HEK293 (cell line): ENCODE measurements around the gene CDC14B.

Experiments used
- CTCF ChIP-seq: fragments of 450-650 bp; formaldehyde crosslinking; IDR thresholded peaks from 2 replicates; pipeline ENCODE4 v1.5.1; 2016; ENCODE audit warnings: missing biosample characterization, missing genetic modification characterization
- TRIM28 ChIP-seq: IDR thresholded peaks from 2 replicates; pipeline ENCODE4 v1.6.1; 2011; ENCODE audit warnings: low read length, control low read depth, borderline replicate concordance
- ZNF596 ChIP-seq: fragments of 450-650 bp; IDR thresholded peaks from 2 replicates; pipeline ENCODE4 v1.5.0; 2018; ENCODE audit warnings: missing biosample characterization, mild to moderate bottlenecking, missing genetic modification characterization, moderate library complexity

DNA sequence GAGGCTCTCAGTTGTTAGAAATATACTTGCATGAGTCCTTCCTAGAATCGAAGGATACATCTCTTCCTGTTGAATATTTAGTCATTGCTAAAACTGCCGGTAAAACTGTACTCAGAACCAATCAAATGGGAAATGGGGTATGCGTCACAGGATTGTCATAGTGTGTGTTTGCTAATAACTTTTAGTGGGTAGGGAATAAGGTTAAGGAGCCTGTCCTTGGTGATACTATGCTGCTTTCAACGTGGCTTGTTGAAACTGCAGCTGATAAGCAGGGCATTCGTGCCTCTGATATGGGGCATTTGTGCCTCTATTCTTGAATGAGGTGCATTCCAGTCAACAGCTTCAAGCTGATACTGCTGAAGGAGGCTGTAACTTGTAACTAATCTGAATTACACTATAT lies 143.1 kb downstream of the CDC14B start:
- TF ChIP-seq ZNF596 (tag by site-specific recombination): no peak
- TF ChIP-seq CTCF: no peak
- no peak for TF ChIP-seq TRIM28
